Measurements from ENCODE around the gene KDM4F. TPM values are rescaled to one million over a fixed set of nuclear protein-coding genes. Genes with fewer than 3 reads are reported as not detected.

Gene KDM4F
- total and polyA plus RNA-seq, 2 of the 8 experiments (the other 6 are each of a cell fraction or from before 2014, with no cell fraction given), result not detected

- H3K4me1 ChIP-seq (replicated peaks in 1 of 4; ENCODE audit: control insufficient read depth in 3 of 4, insufficient read depth in 4 of 4, low read length in 3 of 4), result no peaks in the 10 kb centered on the region
- H4K91ac ChIP-seq (replicated peaks; ENCODE audit: insufficient read length, low read length), result no peak overlapping the region
- no peak overlapping the region for H3K56ac ChIP-seq (replicated peaks; ENCODE audit: insufficient read length, low read depth, low read length)
- H3K79me2 ChIP-seq (ENCODE audit: control insufficient read depth in 1 of 2, insufficient read depth in 2 of 2, low read length in 2 of 2), result no peaks in the 10 kb centered on the region
- no peak overlapping the region for H2BK5ac ChIP-seq (ENCODE audit: low read depth, low read length)
- no peaks in the 10 kb centered on the region; a peak in 1 of 7 replicates for H3K27me3 ChIP-seq (replicated peaks in 1 of 4; ENCODE audit: control insufficient read depth in 3 of 4, extremely low read depth in 1 of 4, insufficient read depth in 3 of 4, low read length in 3 of 4)
- no peak overlapping the region for H3K14ac ChIP-seq (ENCODE audit: insufficient read length)
- no peaks in the 10 kb centered on the region for H3K23me2 ChIP-seq (ENCODE audit: low read depth, low read length)
- no peaks in the 10 kb centered on the region for H4K20me1 ChIP-seq (replicated peaks in 1 of 2; ENCODE audit: control insufficient read depth in 1 of 2, insufficient read depth in 2 of 2, low read length in 2 of 2)
- no peak overlapping the region for H3K4me3 ChIP-seq (ENCODE audit: extremely low read depth in 1 of 4, insufficient read depth in 2 of 4, low read depth in 3 of 4, low read length in 4 of 4)
- DNase-seq (ENCODE audit: low read depth in 1 of 2, low spot score in 2 of 2) (no peak), FAIRE-seq (no peak)
- H4K8ac ChIP-seq (ENCODE audit: extremely low read depth, insufficient read depth, low read length), result no peak overlapping the region
- 89% methylated on average over 1 of the region's 1 CpG; no CpG with 5 or more reads in 1 of the 2 experiments for WGBS, 2 experiments (ENCODE audit: extremely low coverage in 1 of 2, insufficient coverage in 1 of 2, insufficient read length in 1 of 2, insufficient replicate concordance in 2 of 2, low coverage in 1 of 2, low lambda C conversion rate in 2 of 2, missing lambda C conversion rate in 1 of 2)
- H2BK20ac ChIP-seq (ENCODE audit: low read length), result no peak overlapping the region
- H2BK120ac ChIP-seq (replicated peaks; ENCODE audit: low read depth, low read length), result no peak overlapping the region
- no peaks in the 10 kb centered on the region for H3K79me1 ChIP-seq (ENCODE audit: low read depth, low read length)
- no peaks in the 10 kb centered on the region for H3K36me3 ChIP-seq (ENCODE audit: control insufficient read depth in 2 of 4, insufficient read depth in 4 of 4, low read length in 3 of 4)
- no peak overlapping the region for H3K4me2 ChIP-seq (ENCODE audit: insufficient read depth in 1 of 2, low read depth in 2 of 2, low read length in 2 of 2)
- peaks cover 0 to 4% of the 10 kb centered on the region in 2 experiments; a peak in 2 of 4 replicates for H3K9me3 ChIP-seq (ENCODE audit: insufficient read depth in 2 of 2, low read depth in 1 of 2, low read length in 1 of 2)
- H2BK15ac ChIP-seq (ENCODE audit: low read length), result no peak overlapping the region
- H2AK5ac ChIP-seq (ENCODE audit: low read depth, low read length), result no peak overlapping the region
- ChIA-PET POLR2A (ENCODE audit: partially characterized antibody) (interaction anchor here (0.9 kb wide), 1 partner anchor 25 kb away, joined by 3 read pairs; no protein-coding TSS in a partner anchor), CTCF (ENCODE audit: partially characterized antibody) (interaction anchor here (1.2 to 1.5 kb wide), 2 partner anchors 12 to 31 kb away, joined by 3 to 4 read pairs; no protein-coding TSS in a partner anchor)
- no peak overlapping the region for H3K18ac ChIP-seq (ENCODE audit: extremely low read depth, low read length)
- no peak overlapping the region for H3K4ac ChIP-seq (replicated peaks; ENCODE audit: insufficient read length, low read depth, low read length)
- TF ChIP-seq POLR2AphosphoS5 (IDR thresholded peaks at IDR 0.05; ENCODE audit: low read depth, low read length) (no peak), CTCF (IDR thresholded peaks at IDR 0.05; ENCODE audit: control extremely low read depth in 1 of 3, insufficient read depth in 1 of 3, low read depth in 1 of 3, low read length in 3 of 3) (no peak), RFX5 (IDR thresholded peaks at IDR 0.05; ENCODE audit: borderline replicate concordance, low read depth, low read length) (no peak), TEAD4 (IDR thresholded peaks at IDR 0.05; ENCODE audit: low read depth, low read length) (no peak)
- no peak overlapping the region for H2AFZ ChIP-seq (ENCODE audit: low read length)
- H3K9ac ChIP-seq (replicated peaks in 1 of 4; ENCODE audit: extremely low read depth in 1 of 4, low read depth in 3 of 4, low read length in 3 of 4), result no peak overlapping the region
- H4K5ac ChIP-seq (ENCODE audit: insufficient read length, low read depth, low read length), result no peak overlapping the region
- no peak overlapping the region for H3K23ac ChIP-seq (ENCODE audit: insufficient read length)
- no peak overlapping the region for H2BK12ac ChIP-seq (ENCODE audit: low read depth, low read length)
- H3K27ac ChIP-seq (ENCODE audit: low read depth, low read length), result no peak overlapping the region
Measured at GRCh38 chr11:95042239-95042638, 7.0 kb upstream of the KDM4F start.
